GM19351 (cell line): Measurements from ENCODE around the gene PPP1R17.
A peak's percentile ranks its signal among the peaks of the same experiment; 100 is the strongest.

Source experiments
- ATAC-seq: cut with Tn5 transposase; IDR thresholded peaks from one replicate; pipeline ENCODE4 v1.9.1; 2021; ENCODE audit warnings: mild to moderate bottlenecking, moderate library complexity; ENCODE audit not compliant: unreplicated experiment

PPP1R17 gene

DNA sequence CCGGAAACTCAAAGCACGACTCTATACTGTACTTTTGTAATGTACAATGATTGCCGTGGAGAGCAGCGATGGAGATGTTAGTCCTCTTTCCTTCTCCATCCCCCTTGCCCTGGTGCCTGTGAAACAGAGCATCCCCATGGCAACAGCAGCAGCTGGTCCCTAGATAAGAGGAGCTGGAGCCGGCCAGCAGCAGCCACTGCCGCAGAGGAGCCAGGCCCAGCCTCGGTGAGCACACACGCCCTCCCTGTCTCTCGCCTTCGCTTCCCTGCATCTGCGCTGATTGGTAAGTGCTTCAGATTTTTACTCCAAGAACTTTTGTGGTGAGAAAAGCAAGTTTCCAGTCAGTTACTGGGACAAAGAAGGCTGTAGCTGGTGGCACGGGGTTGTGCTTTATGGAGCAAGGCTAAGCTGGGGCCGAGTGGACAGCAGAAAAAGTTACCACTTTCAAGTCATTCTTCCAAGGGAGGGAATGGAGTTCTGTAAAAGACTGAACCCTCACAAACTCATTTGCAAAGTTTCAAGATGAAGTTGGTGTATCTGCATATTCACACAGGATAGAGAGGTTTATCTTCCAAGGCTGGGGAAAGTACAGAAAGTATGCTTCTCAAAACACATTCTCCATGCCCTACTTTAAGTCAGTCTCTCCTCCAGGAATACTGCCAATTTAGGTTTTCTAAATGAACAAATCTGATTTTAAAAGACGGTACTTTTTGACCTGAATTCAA, at the start of gene PPP1R17:
PPP1R17 (plus strand) TSS at position 192 of the 725 bp plus-strand sequence. CDS start 5,227 bp downstream, outside the sequence.
- ATAC-seq, result no peak

DNA sequence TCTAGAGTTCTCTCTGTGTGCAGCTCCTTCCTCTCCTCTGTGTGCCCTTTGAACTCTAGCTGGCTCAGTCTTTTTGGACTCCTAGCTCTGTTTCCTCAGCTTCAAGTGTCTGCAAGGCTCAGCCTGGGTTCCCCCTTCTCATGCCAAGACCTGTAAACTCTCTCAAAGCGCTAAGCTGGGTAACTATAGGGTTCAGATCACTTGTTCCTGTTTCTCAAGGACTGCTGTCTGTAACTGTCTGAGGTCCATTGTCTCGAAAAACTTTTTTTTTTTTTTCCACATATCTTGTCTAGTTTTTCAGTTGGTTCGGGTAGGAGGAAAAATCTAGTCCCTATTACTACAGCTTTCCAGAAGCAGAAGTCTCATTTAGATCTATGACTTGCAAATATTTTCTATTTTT, 46.6 kb upstream of the PPP1R17 start:
- no peak for ATAC-seq

DNA sequence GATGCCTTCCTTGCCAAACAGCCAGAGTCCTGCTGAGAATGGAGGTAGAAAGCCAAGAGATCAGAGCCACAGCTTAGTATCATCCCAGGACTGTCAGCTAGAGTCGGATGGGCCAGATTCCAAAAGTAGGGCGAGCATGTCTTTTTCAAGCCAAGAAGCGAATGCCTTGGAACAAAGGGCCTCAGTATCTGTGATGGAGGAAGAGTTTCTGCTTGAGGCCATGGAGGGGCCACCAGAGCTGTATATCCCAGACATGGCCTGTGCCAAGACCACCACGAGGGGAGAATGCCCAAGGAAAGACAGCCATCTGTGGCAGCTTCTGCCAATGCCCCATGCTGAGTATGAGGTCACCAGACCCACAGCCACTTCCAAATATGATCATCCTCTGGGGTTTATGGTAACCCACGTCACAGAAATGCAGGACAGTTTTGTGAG, 44.3 kb upstream of the PPP1R17 start:
- ATAC-seq, result no peak

DNA sequence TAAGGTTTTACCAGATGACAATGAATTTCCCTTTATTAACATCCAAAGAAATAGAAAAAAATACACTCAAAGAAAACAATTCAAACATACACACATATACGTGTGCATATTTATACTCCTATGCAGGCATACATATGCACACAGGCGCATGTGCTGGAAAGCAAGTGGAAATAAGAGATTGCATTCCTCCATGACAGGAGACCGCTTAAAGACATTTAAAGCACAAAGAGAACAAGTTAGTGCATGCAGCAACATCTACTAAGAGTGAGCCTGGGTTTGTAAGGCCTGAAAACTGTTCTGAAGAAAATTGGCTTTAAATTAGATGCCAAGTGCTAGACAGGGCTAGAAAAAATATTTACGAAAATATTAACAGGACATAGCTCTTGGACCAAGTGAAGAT, 40.1 kb upstream of the PPP1R17 start:
- ATAC-seq, result no peak

- ATAC-seq, result no peak
Observed at GRCh38 chr7:31647511-31647910, 39.5 kb upstream of the PPP1R17 start.

- ATAC-seq, result no peak
Observed at GRCh38 chr7:31648288-31648687, 38.7 kb upstream of the PPP1R17 start.

DNA sequence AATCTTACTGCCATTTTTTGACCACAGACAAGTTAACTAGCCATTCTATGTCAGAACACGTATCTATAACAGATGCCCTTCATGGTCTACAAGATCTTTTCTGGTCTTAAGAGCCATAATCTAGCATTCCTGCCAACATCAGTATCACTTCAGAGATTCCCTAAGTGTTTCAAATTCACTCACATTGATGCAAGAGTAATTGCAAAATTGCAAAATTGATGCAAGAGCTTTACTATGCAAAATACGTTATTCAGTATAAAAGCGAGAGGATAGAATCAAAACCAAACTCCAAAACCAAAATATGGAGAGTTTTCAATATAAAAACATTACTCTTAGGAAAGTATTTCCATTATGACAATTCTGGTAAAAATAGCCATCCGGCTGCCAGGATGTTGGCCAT, 38.1 kb upstream of the PPP1R17 start:
- ATAC-seq, result no peak

DNA sequence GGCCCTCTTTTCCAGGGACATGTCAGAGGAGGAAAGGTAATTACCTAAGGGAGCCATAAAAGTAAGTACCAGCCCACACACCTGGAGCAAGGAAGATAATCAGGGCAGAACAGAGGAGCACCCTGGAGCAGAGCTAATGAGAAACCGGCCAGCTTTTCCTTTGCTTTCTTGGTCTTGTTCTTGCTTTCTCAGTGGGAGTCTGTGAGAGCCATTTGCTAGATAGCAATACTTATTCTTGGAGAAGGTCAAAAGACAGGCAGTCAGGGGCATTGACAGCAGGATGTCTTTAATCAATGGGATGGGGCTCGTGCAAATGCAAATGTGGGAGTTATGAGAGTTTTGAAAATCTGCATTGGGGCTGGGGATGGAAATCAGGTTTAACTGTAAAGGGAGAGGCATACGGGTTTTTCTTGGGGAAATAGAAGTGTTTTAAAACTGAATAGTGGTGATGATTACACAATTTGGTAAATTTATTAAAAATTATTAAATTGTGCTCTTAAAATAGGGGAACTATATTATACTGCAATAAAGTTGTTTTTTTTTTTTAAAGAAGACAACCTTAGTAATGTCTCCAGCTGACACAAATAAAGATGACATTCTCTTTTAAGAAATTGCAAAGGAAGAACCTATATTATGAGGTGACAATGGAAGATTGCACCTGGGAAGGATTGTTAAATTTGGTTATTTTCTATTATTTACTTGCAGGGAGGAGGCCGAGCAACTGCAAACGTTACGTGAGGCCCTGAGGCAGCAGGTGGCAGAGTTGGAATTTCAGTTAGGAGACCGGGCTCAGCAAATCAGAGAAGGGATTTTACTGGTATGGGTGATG, 35.6 kb upstream of the PPP1R17 start:
- no peak for ATAC-seq

DNA sequence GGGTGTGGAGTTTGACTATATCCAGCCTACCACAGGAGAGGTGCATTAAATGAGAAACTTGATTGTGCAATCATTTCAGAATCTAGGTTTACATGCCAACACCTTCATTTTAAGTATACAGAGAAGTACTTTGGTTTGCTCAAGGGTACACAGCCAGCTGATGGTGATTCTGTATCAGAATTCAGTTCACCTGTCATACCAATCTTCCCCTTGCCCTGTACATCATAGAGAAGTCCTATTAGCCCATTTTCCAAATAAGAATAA, 35.0 kb upstream of the PPP1R17 start:
- no peak for ATAC-seq

GRCh38 chr7:31663072-31663471, 23.9 kb upstream of the PPP1R17 start:
- no peak for ATAC-seq

DNA sequence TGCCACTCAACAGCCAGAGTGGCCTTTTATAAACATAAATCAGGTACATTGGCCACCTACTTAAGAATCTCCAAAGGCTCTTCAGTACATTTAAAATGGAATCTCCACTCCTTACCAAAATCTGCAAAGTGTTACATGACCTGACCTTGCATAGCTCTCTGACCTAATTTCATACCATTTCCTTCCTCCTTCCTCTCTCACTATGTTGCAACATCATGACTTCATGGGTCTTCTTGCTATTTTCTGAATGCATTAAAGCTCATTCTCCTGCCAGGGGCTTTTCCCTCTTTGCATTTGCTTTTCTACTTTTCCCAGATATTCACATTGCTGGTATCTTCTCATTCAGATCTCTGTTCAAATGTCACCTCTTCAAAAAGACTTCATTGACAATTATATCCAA, 22.1 kb upstream of the PPP1R17 start:
- no peak for ATAC-seq

DNA sequence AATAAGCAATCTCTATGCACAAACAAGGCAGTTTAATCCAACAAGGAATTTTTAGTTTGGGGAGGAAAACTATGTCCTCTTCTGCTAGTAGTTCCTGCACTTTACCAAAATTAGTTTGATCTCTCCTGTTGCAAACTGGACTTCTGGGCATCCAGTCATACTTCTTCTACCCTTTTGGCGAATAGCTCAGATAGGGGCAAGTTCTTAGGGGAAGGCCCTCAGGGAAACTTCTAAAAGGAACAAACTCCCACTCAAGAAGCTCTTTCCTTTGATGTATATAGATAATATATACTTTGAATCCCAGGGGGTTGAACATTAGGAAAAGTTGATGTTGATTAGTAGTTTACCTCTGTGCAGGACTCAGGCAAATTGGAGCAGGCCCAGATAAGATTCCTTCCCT, 21.5 kb upstream of the PPP1R17 start:
- no peak for ATAC-seq

- no peak for ATAC-seq
Observed at GRCh38 chr7:31669461-31669860, 17.6 kb upstream of the PPP1R17 start.

DNA sequence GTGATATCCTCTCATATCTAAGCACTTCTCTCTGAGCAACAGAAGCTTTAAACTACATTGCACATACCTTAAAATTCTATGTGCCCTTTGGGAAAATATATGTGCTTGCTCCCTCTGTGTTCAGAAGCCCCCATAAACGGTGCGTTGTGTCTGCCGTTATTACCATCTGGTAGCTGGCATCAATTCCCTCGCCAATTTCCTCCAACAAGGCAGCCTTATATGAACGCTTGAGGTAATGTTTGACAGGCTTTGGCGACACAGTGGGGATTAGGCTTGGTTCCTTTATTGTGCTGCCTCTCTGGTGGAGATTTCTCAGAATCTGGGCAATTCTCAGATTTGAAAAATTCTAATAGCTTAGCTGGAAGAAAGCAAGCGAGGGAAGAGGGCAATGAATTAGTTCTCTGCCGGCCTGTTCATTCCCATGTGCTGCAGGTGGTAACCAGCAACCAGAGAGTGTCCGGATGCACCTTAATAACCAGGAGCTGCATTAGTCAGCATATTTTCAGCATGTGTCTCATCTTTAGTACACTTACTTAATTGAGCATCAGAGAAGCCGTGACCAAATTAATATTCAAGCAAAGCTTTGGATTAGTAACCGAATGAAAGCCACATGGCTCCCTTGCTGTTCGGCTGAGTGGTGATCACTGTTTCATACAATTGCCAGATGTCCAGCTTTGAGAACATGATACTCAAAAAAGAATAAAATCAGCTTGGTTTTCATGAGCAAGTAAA, 7.3 kb upstream of the PPP1R17 start:
- ATAC-seq, result no peak

DNA sequence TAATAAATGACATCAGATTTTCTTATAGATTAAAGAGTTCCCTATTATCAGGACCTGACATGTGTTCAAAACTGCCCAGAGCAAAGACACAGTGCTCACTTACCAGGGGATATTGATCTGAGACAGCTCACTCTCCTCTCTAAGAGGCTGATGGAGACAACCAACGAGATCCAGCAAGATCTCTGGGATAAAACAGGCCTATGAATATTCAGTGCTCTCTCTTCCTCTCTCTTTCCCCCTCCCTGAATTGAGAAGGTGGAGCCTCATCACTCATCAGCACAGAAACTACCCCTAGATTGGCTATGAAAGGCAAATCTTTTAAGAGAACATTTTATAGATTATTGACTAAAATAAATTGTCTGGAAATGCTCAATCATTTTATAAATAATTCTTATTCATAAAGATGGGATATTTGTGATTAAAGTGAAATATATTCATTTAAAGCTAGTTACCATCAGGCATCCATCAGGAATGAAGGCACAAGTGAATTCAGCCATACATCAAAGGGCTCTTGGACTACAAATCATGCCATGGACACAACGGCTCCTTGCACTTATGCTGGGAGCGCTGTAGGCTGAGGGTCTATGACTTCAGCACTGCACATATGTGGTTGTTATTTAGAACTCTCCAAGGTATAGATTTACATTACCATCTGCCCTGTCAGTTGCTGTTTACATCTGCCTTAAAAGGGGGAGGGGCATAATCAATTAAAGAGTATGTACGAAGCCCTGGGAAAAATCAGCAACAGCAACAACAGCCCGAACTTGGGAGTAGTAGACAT, 3.4 kb upstream of the PPP1R17 start:
- no peak for ATAC-seq

DNA sequence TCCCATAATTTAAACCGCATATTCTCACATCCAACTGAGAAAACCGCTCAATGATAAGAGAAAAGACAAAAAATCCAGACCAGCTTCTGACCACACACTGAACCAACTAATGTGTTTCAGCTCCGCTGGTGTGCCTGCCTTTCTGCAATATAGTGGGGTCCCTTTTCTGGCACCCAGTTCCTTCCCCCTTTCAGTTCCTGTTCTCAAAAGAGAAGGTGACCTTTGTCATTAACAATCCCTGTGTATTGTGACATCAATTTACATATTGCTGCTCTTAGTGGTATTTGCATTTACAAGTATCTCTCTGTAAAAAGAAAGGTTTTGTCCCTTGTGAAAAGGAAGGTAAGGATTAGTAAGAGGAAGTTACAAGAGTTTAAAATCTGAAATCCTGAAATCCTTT, 1.4 kb downstream of the PPP1R17 start:
- peak; percentile 93 for ATAC-seq

DNA sequence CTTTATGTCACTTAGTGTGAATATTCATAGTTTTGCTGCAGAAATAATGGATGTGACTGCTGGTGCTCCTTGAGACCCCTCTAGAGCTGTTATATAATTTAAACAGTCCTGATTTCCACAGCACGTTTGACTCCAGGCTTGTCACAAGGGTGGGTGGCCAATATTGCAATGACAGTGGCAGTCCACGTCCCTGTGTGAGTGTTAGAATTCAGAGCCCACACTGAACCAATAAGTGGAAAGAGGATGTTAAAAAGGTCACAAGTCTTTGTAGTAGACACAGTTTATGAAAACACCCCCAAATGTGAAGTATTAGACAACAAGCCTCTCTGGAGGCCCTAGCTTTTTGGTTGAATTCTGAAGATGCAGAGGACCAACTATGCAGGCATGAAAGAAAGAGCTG, 2.0 kb downstream of the PPP1R17 start:
- no peak for ATAC-seq

DNA sequence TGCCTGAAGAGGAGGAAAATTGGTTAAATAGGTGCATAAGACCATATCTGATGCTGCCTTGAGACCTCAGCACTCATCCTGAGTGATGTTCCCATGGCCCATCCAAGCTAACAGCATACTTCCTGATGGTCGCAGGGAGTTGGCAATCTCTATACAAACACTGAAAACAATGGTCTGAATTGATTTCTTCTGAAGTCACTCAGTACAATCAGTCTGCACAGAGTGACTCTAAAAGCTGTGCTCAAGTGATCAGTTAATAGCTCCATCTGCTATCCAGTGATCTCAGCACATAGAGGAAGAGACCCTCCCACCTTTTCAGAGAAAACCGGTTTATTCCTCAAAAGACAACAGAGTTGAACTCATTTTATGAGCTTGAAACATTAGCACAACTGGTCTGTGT, 3.9 kb downstream of the PPP1R17 start:
- ATAC-seq, result no peak

DNA sequence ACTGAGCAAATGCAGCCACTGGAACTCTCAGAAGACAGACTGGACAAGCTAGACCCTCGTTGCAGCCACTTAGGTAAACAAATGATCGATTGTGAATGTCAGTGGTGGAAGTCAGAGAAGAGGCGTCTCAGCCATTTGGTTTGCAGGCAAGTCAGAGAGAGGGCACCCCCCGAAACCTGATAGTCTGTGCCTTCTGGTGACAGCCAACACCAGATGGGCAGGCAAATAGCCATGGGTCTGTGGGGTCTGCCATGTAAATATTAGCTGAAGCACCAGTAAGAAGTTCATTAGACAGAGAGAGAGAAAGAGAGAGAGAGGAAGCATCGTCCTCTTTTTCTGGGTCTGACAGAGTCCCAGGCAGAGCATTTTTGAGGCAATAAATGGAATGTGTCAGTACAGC, 5.4 kb downstream of the PPP1R17 start:
- ATAC-seq, result no peak

- no peak for ATAC-seq
Observed at GRCh38 chr7:31692871-31693270, 5.9 kb downstream of the PPP1R17 start.
